ENCODE measurements around the gene TOP2B. TPM values are rescaled to one million over a fixed set of nuclear protein-coding genes. Genes with fewer than 3 reads are reported as not detected.
A peak's percentile ranks its signal among the peaks of the same experiment; 100 is the strongest.

TOP2B gene
- total RNA-seq, 6 experiments from 2014 or later = 69.9 to 97.1 (median 88.5) TPM

DNA sequence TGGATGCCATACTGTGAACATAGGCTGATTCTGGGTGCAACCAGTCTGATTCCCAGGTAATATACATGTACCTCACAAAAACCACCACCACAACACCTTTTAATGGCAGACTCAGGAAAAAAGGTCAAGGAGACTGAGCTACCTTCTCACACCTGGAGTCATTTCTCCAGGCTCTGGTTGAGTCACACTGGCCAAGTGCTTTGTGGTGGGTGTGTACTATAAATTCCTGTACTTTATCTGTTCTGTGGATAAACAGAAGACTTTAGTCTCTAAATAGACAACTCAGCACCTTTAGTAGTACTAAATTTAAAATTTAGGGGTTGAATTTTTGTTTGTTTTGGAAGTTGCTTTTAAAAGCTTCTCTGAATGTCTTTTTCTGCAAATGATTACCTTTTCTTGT, 46.7 kb downstream of the TOP2B start:
- TF ChIP-seq, protein P1, sequence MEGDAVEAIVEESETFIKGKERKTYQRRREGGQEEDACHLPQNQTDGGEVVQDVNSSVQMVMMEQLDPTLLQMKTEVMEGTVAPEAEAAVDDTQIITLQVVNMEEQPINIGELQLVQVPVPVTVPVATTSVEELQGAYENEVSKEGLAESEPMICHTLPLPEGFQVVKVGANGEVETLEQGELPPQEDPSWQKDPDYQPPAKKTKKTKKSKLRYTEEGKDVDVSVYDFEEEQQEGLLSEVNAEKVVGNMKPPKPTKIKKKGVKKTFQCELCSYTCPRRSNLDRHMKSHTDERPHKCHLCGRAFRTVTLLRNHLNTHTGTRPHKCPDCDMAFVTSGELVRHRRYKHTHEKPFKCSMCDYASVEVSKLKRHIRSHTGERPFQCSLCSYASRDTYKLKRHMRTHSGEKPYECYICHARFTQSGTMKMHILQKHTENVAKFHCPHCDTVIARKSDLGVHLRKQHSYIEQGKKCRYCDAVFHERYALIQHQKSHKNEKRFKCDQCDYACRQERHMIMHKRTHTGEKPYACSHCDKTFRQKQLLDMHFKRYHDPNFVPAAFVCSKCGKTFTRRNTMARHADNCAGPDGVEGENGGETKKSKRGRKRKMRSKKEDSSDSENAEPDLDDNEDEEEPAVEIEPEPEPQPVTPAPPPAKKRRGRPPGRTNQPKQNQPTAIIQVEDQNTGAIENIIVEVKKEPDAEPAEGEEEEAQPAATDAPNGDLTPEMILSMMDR (IDR thresholded peaks at IDR 0.05) = no peak
- Mint-ChIP-seq H3K36me3 (ENCODE audit: low read depth) (peaks cover 13% of the 10 kb centered on the region), H3K9me3 (no peaks in the 10 kb centered on the region), H3K4me3 (no peak overlapping the region), H3K27ac (no peak overlapping the region), H3K27me3 (ENCODE audit: insufficient read depth) (no peaks in the 10 kb centered on the region), H3K4me1 (ENCODE audit: low read depth) (peaks cover 12% of the 10 kb centered on the region)
- DNase-seq = no peak

DNA sequence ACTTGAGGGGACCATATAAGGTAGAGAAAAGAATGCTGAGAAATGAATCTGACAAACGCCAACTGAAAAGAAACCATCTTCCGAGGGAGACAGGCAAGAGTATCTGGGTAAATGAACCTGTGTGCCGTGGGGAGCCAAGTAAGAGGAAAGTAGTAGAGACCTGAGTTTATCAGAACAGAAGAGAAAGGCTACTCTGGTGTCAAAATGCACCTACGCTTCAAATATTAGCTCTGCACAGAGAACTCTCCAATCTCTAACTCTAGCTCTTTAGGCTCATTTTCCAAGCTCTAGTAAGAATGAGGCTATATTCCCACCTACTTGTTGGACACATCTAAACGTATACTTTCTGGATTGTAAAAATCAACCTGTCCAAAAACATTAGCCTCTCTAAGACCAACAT, 53.5 kb downstream of the TOP2B start:
- Mint-ChIP-seq H3K4me3 (no peak overlapping the region), H3K36me3 (ENCODE audit: low read depth) (peaks cover 29% of the 10 kb centered on the region)

DNA sequence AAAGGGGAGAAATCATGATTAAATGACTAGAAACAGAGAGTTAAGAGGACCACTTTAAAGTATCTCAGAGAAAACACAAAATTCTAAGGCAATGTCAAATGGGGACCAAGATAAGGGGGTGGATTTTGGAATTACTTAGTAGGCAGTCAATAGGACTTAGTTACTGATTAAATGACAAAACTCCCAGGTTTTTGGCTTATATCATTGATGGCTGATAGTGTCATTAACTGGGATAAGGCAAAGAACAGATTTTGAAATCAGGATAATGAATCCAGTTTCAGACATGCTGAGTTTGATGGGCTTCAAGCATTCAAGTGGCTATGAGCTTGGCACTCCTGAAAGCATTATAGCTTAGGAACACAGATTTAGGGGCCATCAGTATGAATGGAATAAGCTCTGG, 53.9 kb downstream of the TOP2B start:
- Mint-ChIP-seq H3K36me3 (ENCODE audit: low read depth) (peaks cover 32% of the 10 kb centered on the region), H3K4me3 (no peak overlapping the region), H3K27ac (no peak overlapping the region), H3K9me3 (no peaks in the 10 kb centered on the region), H3K27me3 (ENCODE audit: insufficient read depth) (no peaks in the 10 kb centered on the region), H3K4me1 (ENCODE audit: low read depth) (peaks cover 4% of the 10 kb centered on the region)
- DNase-seq = no peak
- TF ChIP-seq, protein P1 (IDR thresholded peaks at IDR 0.05) = no peak

More for the DNA sequence above, 53.5 kb downstream of the TOP2B start:
- Mint-ChIP-seq H3K9me3 (no peaks in the 10 kb centered on the region), H3K27me3 (ENCODE audit: insufficient read depth) (no peaks in the 10 kb centered on the region), H3K27ac (no peak overlapping the region), H3K4me1 (ENCODE audit: low read depth) (no peaks in the 10 kb centered on the region)
- TF ChIP-seq, protein P1 (IDR thresholded peaks at IDR 0.05) = no peak
- no peak for DNase-seq

DNA sequence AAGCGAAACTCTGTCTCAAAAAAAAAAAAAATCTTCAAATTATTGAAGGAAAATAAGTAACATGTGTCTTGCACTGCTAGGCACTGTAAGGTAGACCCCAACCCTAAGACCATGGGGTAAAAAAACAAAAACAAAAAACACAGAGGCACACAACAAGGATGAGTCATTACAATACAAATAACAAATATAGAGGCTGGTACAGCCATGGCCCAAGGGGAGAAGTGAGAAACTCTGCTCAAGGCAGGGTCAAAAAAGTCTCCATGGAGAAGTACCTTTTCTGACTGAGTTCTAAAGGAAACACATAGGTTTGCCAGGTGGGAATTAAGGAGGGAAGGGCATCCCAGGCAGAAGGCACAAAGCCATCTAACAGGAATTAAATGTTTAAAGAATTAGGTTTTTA, 54.5 kb downstream of the TOP2B start:
- DNase-seq = no peak
- TF ChIP-seq, protein P1 (IDR thresholded peaks at IDR 0.05) = no peak
- Mint-ChIP-seq H3K4me3 (no peak overlapping the region), H3K27me3 (ENCODE audit: insufficient read depth) (no peaks in the 10 kb centered on the region), H3K27ac (no peak overlapping the region), H3K9me3 (no peaks in the 10 kb centered on the region), H3K4me1 (ENCODE audit: low read depth) (peaks cover 10% of the 10 kb centered on the region), H3K36me3 (ENCODE audit: low read depth) (peaks cover 36% of the 10 kb centered on the region)

DNA sequence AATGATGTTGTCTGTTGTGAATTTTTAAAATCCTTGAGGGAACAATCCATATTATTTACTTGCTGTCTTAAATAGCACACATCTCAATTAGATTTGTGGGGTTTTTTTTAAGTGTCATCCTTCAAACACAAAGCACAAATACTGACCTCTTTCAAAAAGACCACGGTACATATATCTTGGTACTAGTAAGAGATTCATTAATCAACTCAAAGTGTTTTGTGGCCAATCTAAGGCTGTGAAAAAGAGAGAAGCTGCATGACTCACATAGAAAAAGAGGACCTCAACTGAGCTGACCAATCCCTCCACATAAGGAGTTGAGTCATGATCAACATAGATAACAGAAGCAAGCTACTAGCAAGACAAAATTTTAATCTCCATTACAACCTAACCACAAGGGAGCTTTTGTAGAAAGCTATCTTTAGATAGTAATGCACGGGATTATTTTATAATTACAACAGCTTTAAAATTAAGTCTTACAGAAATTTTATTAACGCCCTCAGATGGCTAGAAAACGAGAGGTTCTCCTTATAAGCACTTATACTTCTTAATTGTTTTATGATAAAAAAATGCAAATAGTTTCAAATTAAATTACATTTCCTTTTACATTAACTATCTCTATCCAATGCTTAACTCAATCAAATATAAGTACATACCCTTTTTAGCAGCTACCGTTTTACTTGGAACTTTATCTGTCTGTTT, 60.5 kb downstream of the TOP2B start:
- Mint-ChIP-seq H3K9me3 (no peaks in the 10 kb centered on the region), H3K27ac (peak overlapping the region; percentile 72), H3K27me3 (ENCODE audit: insufficient read depth) (no peaks in the 10 kb centered on the region; the same call in 1 of the 2 replicates), H3K4me1 (ENCODE audit: low read depth) (peaks cover 30% of the 10 kb centered on the region), H3K4me3 (peak overlapping the region; percentile 6), H3K36me3 (ENCODE audit: low read depth) (peaks cover 21% of the 10 kb centered on the region)
- TF ChIP-seq, protein P1 (IDR thresholded peaks at IDR 0.05) = no peak
- DNase-seq = peak; percentile 90

Measured in HFFc6 (cell line).